ENCODE measurements around the gene SDF2.
"Not testable (repeated sequence)": the region's sequence is repeated elsewhere in the genome, so short reads cannot be mapped to it uniquely, and the experiment has no call there.

SDF2 gene

DNA sequence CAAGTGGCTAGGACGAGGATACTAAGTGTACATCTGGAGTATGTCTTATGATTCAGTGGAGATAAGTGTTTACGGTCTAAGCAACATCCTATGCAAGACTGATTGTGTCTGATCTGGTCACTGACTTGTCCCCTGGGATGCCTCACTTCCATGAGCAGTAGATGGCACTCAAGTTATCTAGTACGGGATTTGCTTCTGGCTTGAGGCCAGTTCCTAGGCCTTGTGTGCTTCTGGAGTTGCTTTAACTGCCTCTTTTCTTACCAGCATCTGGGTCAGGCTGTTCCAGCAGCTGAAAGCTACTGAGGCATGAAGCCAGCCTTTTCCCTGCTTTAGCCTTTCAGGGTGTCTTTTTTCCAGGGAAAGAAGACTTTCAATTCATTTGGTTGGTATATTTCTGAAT lies 23.3 kb upstream of the SDF2 start:
- DNase-seq = peak in 1 of 4 experiments; percentile 6

DNA sequence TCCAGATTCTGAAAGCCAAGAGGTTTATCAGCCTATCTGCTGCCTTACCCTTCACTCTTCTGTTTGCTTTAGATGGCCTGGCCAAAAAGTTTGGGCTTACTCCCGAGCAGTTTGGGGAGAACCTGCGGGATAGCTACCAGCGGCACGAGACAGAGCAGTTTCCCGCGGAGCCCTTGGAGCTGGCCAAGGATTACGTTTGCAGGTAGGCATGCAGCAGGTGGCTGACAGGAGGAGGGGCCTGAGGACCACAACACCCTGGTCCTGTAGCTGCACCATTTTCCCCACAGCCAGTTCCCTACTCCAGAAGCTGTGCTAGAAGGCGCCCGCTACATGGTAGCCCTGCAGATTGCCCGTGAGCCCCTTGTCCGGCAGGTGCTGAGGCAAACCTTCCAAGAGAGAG lies 20.9 kb upstream of the SDF2 start:
- DNase-seq = no peak

DNA sequence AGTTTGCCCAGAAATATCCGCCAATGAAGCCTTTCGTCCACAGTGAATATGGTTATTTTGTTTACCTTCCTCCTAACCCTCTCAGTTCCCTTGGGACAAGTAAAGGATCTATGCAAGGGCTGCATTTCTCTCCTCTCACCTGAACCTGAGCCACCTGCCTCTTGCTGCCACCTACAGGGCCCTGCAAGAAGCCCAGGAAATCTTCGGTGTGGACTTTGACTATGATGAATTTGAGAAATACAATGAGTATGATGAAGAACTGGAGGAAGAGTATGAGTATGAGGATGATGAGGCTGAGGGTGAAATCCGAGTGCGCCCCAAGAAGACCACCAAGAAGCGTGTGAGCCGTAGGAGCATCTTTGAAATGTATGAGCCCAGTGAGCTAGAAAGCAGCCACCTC lies 14.3 kb upstream of the SDF2 start:
- DNase-seq = no peak

DNA sequence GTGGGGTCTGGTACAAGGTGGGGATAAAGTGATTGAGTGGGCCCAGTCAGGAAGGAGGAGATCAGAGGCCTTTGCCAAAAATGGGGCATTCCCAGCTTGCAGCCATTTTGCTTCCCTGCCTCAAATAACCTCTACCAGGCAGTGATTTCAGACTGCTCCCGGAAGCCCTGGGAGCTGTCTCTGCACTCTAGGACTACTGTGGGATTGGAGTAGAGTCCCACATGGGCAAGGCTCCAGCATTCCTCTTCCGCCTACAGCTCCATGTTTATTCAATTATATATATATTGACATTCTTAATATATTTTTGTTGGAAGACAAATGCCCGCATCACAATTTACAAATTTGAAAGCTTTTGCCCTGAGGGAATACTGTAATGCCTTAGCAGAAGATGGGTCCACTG lies 13.8 kb upstream of the SDF2 start:
- DNase-seq = no peak

DNA sequence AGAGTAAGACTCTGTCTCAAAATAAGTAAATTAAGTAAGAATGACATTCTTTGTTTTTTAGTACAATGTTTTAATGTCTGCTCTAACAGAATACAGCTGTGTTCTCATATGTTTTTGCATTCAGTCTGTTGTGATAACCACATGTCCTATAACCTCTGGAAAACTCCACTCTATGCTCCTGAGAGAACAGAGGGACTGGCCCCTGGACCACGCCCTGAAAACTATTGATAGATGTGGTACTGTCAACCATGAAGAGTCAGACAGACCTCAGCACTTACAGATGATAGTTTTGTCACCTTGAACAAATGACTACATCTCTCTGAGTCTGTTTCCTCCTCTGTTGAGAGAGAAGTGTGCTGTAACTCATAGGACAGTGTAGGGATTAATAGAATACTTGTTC lies 8.2 kb upstream of the SDF2 start:
- no peak for DNase-seq

DNA sequence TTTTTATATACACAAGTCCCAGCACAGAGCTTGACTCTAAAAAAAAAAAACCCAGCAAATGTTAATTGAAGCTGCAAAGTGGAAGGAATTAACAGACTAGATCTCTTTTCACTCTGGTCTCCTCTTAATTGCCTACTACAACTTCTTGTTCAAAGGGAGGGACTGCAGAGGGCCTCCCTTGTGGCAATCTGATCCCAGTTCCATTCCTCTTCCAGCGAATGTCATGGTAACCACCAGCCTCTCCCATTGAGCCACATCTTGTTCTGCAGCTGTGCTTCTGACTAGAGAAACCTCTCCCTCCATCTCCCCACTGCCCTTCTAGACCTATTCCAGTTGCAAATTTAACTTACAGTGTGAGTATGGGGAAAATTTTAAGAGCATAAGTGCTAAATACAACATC lies 6.2 kb upstream of the SDF2 start:
- no peak for DNase-seq

DNA sequence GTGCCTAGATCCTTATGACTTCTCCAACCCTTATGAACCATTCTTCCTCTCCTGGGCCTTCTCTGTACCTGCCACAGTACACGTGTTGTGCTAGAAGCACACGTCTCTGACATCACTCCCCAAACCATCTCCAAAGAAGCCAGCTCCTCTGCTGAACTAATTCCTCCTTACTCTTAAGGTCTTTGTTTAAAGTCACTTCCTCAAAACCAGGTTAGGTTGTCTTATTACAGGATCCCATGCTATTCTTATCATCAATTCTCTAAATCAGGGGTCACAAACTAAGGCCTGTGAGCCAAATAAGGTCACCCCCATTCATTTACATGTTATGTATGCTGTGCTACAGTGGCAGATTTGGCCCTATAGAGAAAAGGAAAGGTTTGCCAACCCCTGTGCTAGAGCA lies 4.3 kb upstream of the SDF2 start:
- peak in 2 of 4 experiments; percentile 12 to 14 for DNase-seq

DNA sequence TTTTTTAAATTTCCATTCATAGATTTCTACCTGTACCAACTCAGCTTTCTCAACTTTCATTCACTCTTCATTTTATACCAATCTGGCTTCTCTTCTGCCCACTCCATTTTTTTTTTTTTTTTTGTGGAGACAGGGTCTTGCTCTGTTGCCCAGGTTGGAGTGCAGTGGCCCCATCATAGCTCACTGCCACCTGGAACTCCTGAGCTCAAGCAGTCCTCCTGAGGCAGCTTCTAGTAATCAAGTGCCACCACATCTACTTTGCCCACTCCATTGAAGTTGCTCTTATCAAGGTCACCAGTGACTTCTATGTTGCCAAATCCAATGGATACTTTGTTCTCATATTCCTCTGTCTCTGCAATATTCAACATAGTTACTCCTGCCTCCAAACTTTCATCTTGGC lies 2.0 kb upstream of the SDF2 start:
- no peak for DNase-seq

DNA sequence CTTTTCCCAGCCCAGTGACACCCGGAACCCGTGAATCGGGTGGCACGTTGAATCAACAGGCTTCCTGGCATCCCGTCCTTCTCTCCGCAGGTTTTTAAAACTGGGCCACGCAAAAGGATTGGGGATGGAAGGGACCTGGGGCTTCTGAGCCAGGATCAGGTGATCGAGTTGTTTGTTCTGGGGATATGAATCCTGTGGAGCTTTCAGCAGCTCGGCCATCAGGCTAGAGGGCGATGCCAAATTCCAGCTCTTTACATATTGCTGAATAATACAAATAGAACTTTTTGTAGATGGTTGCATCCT lies 772 bp upstream of the SDF2 start:
- no peak for DNase-seq

DNA sequence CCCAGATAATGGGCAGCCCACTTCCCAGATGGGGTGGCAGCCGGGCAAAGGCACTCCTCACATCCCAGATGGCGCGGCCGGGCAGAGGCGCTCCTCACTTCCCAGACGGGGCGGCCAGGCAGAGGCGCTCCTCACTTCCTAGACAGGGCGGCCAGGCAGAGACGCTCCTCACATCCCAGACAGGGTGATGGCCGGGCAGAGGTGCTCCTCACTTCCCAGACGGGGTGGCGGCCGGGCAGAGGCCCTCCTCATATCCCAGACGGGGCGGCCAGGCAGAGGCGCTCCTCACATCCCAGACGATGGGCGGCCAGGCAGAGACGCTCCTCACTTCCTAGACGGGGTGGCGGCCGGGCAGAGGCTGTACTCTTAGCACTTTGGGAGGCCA lies 2.2 kb downstream of the SDF2 start:
- DNase-seq = not testable (repeated sequence)

DNA sequence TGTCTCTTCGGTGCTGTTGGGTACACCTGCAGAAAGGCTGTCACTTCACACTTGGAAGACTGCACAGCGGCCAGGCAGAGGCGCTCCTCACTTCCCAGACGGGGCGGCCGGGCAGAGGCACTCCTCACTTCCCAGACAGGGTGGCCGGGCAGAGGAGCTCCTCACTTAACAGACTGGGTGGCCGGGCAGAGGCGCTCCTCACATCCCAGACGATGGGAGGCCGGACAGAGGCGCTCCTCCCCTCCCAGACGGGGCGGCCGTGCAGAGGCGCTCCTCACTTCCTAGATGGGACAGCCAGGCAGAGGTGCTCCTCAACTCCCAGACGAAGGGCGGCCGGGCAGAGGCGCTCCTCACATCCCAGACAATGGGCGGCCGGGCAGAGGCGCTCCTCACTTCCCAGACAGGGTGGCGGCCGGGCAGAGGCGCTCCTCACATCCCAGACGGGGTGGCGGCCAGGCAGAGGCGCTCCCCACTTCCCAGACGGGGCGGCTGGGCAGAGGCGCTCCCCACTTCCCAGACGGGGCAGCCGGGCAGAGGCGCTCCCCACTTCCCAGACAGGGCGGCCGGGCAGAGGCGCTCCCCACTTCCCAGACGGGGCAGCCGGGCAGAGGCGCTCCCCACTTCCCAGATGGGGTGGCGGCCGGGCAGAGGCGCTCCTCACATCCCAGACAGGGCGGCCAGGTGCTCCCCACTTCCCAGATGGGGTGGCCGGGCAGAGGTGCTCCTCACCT lies 2.8 kb downstream of the SDF2 start:
- DNase-seq = not testable (repeated sequence)

DNA sequence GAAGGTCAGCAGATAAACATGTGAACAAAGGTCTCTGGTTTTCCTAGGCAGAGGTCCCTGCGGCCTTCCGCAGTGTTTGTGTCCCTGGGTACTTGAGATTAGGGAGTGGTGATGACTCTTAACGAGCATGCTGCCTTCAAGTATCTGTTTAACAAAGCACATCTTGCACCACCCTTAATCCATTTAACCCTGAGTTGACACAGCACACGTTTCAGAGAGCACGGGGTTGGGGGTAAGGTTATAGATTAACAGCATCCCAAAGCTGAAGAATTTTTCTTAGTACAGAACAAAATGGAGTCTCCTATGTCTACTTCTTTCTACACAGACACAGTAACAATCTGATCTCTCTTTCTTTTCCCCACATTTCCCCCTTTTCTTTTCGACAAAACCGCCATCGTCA lies 3.4 kb downstream of the SDF2 start:
- not testable (repeated sequence) for DNase-seq

DNA sequence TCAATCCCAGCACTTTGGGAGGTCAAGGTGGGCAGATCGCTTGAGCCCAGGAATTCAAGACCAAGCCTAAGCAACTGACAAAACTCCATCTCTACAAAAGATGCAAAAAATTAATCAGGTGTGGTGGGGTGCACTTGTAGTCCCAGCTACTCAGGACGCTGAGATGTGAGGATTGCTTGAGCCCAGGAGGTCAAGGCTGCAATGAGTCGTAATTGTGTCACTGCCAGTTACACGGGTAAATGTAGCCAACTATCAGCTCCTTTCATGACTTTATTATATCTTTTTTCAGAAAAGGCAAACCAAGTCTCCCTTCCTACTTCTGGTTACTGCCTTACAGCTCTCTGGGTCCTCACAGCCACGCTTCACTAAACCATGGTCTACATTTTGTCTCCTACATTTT lies 4.0 kb downstream of the SDF2 start:
- DNase-seq = no peak

DNA sequence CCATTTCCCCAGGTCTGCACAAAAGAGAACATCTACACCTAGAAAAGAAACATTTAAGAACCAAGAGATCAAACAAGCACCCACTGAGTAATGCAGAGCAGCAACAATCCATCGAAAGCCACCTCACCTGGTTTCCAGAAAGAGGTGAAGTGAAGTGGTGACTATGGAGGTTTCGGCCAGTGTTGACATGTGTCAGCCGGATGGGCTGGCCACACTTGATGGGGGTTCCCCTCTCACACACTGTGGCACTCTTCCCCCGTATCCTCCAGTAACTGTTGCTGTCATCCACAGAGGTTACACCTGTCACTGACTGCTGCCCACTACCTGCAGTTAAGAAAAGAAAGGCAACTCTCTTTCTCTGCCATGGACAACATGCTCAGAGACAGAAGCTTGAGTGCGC lies 6.5 kb downstream of the SDF2 start:
- DNase-seq = no peak

DNA sequence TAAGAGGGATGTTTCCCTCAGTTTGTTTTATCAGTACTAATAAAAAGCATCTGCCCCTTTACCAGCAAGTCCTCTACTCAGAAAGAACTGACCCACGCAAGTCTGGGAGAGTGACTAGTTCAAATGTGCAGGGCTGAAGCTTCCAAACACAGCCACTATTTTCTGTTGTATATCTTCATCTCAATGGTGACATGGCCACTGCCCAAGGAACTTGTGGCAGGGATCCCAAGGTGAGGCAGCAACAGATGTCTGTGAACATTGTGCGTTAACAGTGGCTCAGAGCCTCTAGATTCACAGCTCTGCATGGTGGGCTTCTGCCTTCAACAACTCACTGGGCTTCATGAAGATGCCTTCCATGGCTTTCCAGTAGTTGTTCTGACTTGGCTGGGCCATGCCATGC lies 13.0 kb downstream of the SDF2 start:
- DNase-seq = no peak

DNA sequence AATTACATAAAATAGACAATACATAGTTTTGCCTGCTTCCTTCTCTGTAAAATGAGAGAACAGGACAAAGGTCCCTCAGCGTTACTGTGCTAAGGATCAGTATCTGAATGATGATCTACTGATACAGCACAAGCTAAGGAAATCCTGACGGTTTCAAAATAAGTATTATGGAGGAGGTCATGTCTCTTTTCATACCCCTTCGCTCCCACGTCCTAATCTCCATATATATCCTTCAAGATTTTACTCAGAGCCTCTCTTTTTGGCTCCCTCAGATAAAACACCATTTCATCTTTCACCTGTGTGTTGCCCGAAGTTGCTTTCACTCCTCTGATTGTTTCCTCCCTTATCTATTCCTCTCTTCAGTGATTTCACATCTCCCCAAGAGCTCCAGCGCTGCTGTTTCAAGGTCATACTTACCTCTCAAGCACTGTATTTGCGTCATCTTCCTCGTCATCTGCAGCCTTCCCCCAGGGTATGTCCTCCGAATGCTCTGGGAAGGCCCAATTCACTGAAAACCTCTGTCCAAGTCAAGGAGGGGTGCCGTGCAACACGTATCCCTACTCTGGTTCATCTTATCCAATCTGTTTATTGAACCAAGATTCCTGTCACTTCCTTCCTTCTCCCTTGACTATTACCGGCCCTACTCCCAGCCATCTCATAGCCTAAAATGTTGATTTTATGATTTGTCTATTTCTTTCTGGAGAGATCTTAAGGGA lies 15.5 kb downstream of the SDF2 start:
- peak in 1 of 4 experiments; percentile 12 for DNase-seq

DNA sequence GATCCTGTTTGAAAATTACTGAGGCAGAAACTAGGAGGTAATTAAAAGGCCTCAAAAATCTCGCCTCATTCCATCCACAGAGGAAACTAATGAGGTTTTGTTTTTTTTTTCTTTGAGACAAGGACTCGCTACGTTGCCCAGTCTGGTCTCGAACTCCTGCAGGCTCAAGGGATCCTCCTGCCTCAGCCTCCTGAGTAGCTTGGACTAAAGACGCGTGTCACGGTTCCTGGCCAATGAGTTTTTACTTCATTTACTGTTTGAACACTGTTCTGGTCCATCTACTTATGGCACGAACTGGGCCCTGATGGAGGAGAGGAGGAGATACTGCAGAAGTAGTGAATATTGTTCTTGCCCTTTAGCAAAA lies 16.1 kb downstream of the SDF2 start:
- no peak for DNase-seq

DNA sequence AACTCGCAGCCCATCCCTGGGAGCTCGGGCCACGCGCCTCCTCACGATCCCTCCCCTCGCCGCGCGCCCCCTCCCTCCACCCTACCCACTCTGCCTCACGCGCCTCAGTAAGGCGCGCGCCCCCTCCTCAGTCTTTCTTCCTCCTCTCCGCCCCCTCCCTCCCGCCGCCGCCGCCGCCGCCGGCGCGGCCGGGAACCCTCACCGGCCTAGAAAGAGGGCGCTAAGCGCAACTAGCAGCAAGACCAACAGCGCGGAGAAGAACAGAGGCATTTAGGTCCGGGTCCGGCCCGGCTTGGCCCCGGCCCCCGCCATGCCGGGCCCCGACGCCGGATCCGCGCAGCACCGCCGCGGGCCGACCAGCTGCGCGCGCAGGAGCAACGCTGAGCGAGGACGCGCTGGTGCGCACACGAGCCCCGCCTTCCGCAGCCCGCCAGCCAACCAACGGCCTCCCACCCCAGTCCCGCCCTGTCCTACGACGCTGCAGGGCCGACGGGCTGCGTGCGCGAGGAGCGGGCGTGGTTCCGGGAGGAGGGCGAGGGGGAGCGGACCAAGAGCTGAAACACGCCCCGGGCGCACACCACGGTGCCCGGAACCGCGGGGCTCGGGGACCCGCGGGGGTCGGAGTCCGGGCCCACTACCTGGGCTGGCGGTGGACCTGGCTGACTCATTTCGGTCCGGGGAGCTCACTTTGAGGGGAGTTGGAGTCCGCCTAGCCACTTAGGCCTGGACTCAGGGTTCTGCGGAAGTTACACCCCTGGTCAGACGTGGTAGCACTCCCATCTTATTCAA lies 16.7 kb downstream of the SDF2 start, which contains the start of gene BLTP2:
TSS of gene BLTP2 (minus strand) at position 372 of the 789 bp plus-strand sequence. CDS start at position 270, 102 bp downstream.
- peak; percentile 96 to 99 (median 98) for DNase-seq

DNA sequence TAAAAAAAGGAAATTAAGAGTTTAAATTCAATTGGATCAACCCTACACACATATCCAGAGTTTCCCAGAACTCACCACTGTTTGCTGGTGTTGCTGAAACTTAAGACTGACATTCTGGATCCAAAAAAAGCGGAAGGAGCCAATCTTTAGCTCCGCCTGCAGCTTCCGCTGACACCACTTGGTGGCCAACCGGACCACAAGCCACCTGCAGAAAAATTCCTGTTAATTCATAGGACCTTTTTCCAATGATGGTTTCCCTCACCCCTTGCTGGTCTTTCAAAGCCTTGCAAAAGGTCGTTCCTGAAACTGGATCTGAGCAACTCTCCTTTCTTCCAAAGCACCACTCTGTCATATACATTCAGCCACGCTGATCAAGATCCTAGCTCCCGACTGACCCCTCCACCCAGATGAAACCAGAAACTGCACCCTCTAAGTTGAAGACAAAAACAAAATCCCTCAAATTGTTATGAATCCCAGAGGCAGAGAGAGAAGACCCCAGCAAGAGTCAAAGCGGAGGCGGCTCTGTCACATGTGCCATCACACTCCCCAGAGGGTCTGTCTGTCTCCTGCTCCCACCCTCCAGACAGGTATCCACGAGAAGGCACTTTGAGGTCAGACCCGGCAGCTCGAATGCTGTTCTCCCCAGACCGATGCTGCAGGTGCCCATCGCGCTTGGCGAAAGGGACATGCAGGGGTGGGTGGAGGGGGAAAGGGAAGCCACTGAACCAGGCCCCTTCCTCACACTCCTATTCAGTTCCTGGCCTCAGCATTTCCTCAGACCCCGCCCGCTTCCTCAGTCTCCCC lies 17.5 kb downstream of the SDF2 start:
- peak; percentile 74 to 86 (median 84) for DNase-seq

DNA sequence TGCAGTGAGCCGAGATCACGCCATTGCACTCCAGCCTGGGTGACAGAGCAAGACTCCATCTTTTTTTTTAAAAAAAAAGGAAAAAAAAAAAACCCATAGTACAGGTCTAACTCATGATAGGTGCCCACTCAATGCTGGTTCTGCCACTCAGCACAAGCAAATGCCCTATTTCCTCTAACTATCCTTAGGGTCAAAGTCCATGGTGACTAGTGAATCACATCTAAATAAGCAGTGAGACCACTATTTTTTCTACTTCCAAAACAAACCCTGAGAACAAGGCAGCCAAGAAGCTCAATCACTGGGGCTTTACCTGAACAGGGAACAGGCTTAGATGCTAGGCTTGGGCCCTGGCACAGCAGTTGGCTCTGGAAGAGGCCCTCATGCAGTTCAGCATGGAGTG lies 20.1 kb downstream of the SDF2 start:
- no peak for DNase-seq

DNA sequence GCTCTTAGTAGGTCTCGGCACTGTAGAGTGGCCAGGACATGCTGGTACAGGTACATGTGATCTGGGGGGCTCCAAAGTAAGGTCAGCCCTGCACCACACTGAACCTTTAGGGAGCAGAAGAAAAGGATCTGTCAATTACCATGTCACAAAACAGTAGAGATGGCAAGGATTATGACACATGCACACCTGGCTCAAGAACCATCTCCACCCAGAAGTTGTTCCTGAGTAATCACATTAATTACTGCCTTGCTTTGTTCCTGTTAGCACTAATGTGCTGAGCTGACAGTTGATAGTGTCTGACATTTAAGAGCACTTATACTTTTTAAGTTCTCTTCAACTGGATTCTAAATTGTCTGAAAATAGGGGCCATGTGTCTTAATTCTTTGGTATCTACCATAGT lies 26.2 kb downstream of the SDF2 start:
- no peak for DNase-seq

DNA sequence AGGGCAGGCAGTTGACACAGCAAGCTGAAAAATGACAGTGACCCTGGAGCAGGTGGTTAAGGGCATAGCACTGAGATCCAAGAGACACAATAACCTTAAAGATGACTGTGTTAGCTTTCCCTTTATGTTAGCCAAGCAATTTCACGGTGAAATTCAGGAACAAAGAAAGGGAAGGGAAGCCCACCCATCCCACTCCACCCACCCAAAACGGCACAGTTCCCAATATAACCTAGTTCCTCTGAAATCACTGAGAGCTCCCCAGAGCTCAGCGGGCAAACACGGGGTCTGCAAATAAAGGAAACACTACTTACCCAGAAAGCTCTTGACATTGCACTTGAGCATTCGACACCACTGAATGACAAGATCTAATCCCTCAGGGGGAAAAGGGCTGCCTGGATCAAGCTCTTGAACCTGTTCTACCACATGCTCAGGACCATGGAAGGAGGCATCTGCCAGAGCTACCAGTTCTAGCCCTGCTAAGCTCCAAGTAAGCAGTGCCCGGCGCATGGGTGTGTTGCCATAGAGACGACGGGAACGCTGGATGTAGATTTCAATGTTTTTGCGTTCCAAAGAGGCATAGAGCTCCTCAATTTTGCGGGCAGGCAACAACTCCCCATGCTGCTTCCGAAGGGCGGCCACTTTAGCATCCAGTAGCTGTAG lies 27.4 kb downstream of the SDF2 start:
- DNase-seq = peak; percentile 40 to 71 (median 60)
